Activated CD8-positive, alpha-beta memory T cell treated with anti-CD3 and anti-CD28 coated beads, Interleukin-2, amount 10 ng/mL, durations not matched to agents 7 days and 5 days (primary cell): ENCODE results near the gene APLP2. TPM values are rescaled to one million over a fixed set of nuclear protein-coding genes. Genes with fewer than 3 reads are reported as not detected.

Experiments used
- ATAC-seq: fragments of 150-1000 bp; cut with Tn5 transposase; one replicate; pipeline ENCODE4 v1.10.0; 2021; ENCODE audit warnings: moderate library complexity
- CTCF ChIA-PET: fragments of 350-600 bp; sonication (Branson Sonifier 250); formaldehyde crosslinking; loops from one replicate; lab custom pipeline; 2021; ENCODE audit warnings: antibody characterized with exemption; lab: Charles Lee
- DNase-seq: peaks from one replicate; pipeline ENCODE4 v3.0.0-alpha.2; 2020
- H3K27ac Mint-ChIP-seq: one replicate; pipeline ENCODE4 v1.8.0; 2021; ENCODE audit warnings: mild to moderate bottlenecking, mixed read lengths
- H3K27me3 Mint-ChIP-seq: one replicate; pipeline ENCODE4 v1.8.0; 2021; ENCODE audit warnings: mixed read lengths
- H3K36me3 Mint-ChIP-seq: one replicate; pipeline ENCODE4 v1.8.0; 2021; ENCODE audit warnings: mild to moderate bottlenecking, mixed read lengths
- H3K4me1 Mint-ChIP-seq: one replicate; pipeline ENCODE4 v1.8.0; 2021; ENCODE audit warnings: mixed read lengths
- H3K4me3 Mint-ChIP-seq: one replicate; pipeline ENCODE4 v1.8.0; 2021; ENCODE audit warnings: mild to moderate bottlenecking, moderate library complexity, mixed read lengths
- H3K9me3 Mint-ChIP-seq: one replicate; pipeline ENCODE4 v1.8.0; 2022; ENCODE audit warnings: low read depth, mixed read lengths
- total RNA-seq, 2 experiments: library from RNA; stranded (reverse); gene quantifications; one replicate each; pipeline ENCODE4 v1.2.3, GENCODE V29; 2021

APLP2 gene
- total RNA-seq, 2 experiments from 2014 or later = 21.9 to 33.5 TPM

GRCh38 chr11:130040281-130040940, 29.3 kb upstream of the APLP2 start:
- DNase-seq (no peak), ATAC-seq (no peak)
- CTCF ChIA-PET = no interaction called here
- no peak overlapping the region for H3K4me3 Mint-ChIP-seq
- H3K9me3 Mint-ChIP-seq = no peaks in the 10 kb centered on the region
- no peaks in the 10 kb centered on the region for H3K36me3 Mint-ChIP-seq
- peaks cover 3% of the 10 kb centered on the region for H3K4me1 Mint-ChIP-seq
- peaks cover 20% of the 10 kb centered on the region for H3K27me3 Mint-ChIP-seq
- H3K27ac Mint-ChIP-seq = no peak overlapping the region

GRCh38 chr11:130042093-130042591, 27.6 kb upstream of the APLP2 start:
- Mint-ChIP-seq H3K36me3 (no peaks in the 10 kb centered on the region), H3K9me3 (no peaks in the 10 kb centered on the region), H3K4me3 (no peak overlapping the region), H3K4me1 (peaks cover 3% of the 10 kb centered on the region), H3K27ac (no peak overlapping the region), H3K27me3 (peaks cover 16% of the 10 kb centered on the region)
- no peak for DNase-seq
- CTCF ChIA-PET = interaction anchor here (0.6 kb wide), 2 partner anchors 274 to 757 kb away, joined by 3 to 4 read pairs; no protein-coding TSS in a partner anchor
- ATAC-seq = no peak

GRCh38 chr11:130043575-130043974, 26.1 kb upstream of the APLP2 start:
- DNase-seq = no peak
- Mint-ChIP-seq H3K9me3 (no peaks in the 10 kb centered on the region), H3K36me3 (no peaks in the 10 kb centered on the region), H3K27ac (no peak overlapping the region), H3K4me3 (no peak overlapping the region), H3K4me1 (no peaks in the 10 kb centered on the region), H3K27me3 (peaks cover 8% of the 10 kb centered on the region)
- CTCF ChIA-PET = no interaction called here
- no peak for ATAC-seq

GRCh38 chr11:130047141-130047540, 22.6 kb upstream of the APLP2 start:
- no peaks in the 10 kb centered on the region for H3K9me3 Mint-ChIP-seq

DNA sequence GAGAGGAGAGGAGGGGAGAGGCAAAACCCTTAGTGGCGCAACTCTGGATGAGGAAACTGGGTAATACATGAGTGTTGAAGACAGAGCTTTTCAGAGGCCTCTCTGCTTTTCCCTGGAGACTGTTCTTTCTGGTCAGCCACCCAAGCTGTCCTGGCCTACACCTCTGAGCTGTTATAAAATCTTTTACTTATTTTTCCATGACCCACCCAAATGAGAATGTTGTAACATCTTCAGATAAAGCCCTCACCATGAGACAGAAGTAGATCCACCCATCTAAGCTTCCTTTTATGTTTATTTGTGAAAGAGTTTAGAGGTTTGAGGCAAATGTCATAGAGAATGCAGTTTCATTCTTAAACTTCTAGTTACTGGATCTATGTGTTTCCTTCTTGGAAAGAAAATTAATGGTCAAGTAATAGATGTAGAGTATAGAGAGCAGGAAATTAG, 20.3 kb upstream of the APLP2 start:
- no peak for ATAC-seq
- no peaks in the 10 kb centered on the region for H3K9me3 Mint-ChIP-seq
- CTCF ChIA-PET = interaction anchor here (1.6 kb wide), 1 partner anchor 10 kb away, joined by 3 read pairs; no protein-coding TSS in a partner anchor
- no peaks in the 10 kb centered on the region for H3K4me1 Mint-ChIP-seq
- H3K27me3 Mint-ChIP-seq = peaks cover 17% of the 10 kb centered on the region
- H3K4me3 Mint-ChIP-seq = no peak overlapping the region
- no peak for DNase-seq
- no peaks in the 10 kb centered on the region for H3K36me3 Mint-ChIP-seq
- H3K27ac Mint-ChIP-seq = no peak overlapping the region

More at GRCh38 chr11:130047141-130047540, 22.6 kb upstream of the APLP2 start:
- Mint-ChIP-seq H3K27ac (no peak overlapping the region), H3K4me1 (no peaks in the 10 kb centered on the region), H3K27me3 (peaks cover 15% of the 10 kb centered on the region), H3K4me3 (no peak overlapping the region), H3K36me3 (no peaks in the 10 kb centered on the region)
- ATAC-seq = no peak
- CTCF ChIA-PET = no interaction called here
- DNase-seq = no peak

DNA sequence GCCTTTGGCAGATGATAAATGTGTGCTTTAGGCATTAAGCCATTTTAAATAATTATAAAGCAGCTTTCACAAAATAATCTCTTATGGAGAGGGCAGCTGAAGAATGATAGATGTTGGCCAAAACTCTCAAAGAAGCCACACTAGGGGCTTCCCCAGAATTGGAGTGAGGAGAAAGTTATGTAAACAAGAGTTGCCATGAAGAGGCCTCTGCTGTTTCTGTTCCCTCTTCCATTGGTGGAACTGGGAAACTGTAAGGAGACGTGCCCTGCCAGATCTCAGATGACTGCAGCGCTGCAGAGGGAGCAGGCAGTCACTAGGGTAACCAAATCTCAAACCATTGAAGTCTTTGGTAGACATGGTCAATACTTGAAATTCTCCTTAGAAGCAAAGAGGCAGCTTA, 19.4 kb upstream of the APLP2 start:
- H3K36me3 Mint-ChIP-seq = no peaks in the 10 kb centered on the region
- ATAC-seq (no peak), DNase-seq (no peak)
- CTCF ChIA-PET = interaction anchor here (1.6 kb wide), 1 partner anchor 11 kb away, joined by 3 read pairs; no protein-coding TSS in a partner anchor
- no peak overlapping the region for H3K27ac Mint-ChIP-seq
- peaks cover 21% of the 10 kb centered on the region for H3K27me3 Mint-ChIP-seq
- no peak overlapping the region for H3K4me3 Mint-ChIP-seq
- no peaks in the 10 kb centered on the region for H3K4me1 Mint-ChIP-seq
- no peaks in the 10 kb centered on the region for H3K9me3 Mint-ChIP-seq

DNA sequence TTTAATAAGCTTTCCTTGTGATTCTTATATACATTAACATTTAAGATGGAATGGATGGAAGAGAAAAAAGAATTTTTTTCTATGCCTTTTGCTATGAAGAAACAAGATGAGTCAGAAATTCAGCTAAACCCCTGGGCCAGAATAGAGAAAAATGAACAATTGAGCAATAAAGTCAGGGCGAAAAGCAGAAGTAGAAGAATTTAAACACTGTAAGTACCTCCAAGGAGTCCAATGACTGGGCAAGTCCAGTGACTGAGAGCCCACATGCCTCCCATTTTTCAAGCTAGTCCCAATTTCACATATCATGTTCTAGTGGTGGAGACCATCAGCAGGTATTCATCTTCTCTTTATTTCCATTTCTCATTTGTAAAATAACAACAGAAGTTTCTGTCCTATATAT, 18.6 kb upstream of the APLP2 start:
- H3K27me3 Mint-ChIP-seq = peaks cover 25% of the 10 kb centered on the region
- no peaks in the 10 kb centered on the region for H3K4me1 Mint-ChIP-seq
- H3K36me3 Mint-ChIP-seq = no peaks in the 10 kb centered on the region
- no peak for DNase-seq
- CTCF ChIA-PET = no interaction called here
- no peak for ATAC-seq
- H3K9me3 Mint-ChIP-seq = no peaks in the 10 kb centered on the region
- no peak overlapping the region for H3K4me3 Mint-ChIP-seq
- no peak overlapping the region for H3K27ac Mint-ChIP-seq

- DNase-seq (no peak), ATAC-seq (no peak)
- Mint-ChIP-seq H3K4me1 (no peaks in the 10 kb centered on the region), H3K27ac (no peak overlapping the region), H3K9me3 (no peaks in the 10 kb centered on the region), H3K27me3 (peaks cover 27% of the 10 kb centered on the region), H3K36me3 (no peaks in the 10 kb centered on the region), H3K4me3 (no peak overlapping the region)
- CTCF ChIA-PET = no interaction called here
Observed at GRCh38 chr11:130052567-130052966, 17.1 kb upstream of the APLP2 start.

- Mint-ChIP-seq H3K4me1 (no peaks in the 10 kb centered on the region), H3K36me3 (no peaks in the 10 kb centered on the region), H3K27ac (no peak overlapping the region), H3K27me3 (peaks cover 34% of the 10 kb centered on the region), H3K9me3 (no peaks in the 10 kb centered on the region), H3K4me3 (no peak overlapping the region)
- no peak for ATAC-seq
- CTCF ChIA-PET = no interaction called here
- no peak for DNase-seq
Observed at GRCh38 chr11:130054966-130055365, 14.7 kb upstream of the APLP2 start.

DNA sequence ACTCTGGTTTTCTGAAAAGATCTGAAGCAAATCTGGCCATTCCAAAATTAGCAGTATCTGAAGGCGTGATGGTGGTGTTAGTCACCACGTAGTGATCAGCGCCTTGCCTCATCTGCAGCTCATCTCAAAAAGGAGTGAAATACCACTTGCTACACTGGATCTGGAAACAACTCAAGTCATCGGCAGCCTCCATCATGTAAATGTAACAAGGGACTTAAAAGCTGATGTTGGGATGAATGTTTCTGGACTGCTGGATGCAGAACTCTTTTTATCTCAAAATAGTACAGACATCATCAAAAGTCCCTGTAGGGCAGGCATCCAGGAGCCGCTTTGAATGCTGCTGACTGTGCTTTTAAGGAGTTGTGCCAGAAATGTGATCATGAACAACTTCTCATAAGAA, 14.1 kb upstream of the APLP2 start:
- no peak overlapping the region for H3K27ac Mint-ChIP-seq
- ATAC-seq = no peak
- no peak overlapping the region for H3K4me3 Mint-ChIP-seq
- H3K4me1 Mint-ChIP-seq = no peaks in the 10 kb centered on the region
- DNase-seq = no peak
- CTCF ChIA-PET = no interaction called here
- no peaks in the 10 kb centered on the region for H3K36me3 Mint-ChIP-seq
- no peaks in the 10 kb centered on the region for H3K9me3 Mint-ChIP-seq
- peaks cover 36% of the 10 kb centered on the region for H3K27me3 Mint-ChIP-seq

GRCh38 chr11:130061017-130061416, 8.7 kb upstream of the APLP2 start:
- Mint-ChIP-seq H3K9me3 (no peaks in the 10 kb centered on the region), H3K4me1 (no peaks in the 10 kb centered on the region), H3K4me3 (no peak overlapping the region), H3K27me3 (peaks cover 39% of the 10 kb centered on the region), H3K27ac (no peak overlapping the region), H3K36me3 (no peaks in the 10 kb centered on the region)
- no peak for ATAC-seq
- no peak for DNase-seq
- CTCF ChIA-PET = no interaction called here

DNA sequence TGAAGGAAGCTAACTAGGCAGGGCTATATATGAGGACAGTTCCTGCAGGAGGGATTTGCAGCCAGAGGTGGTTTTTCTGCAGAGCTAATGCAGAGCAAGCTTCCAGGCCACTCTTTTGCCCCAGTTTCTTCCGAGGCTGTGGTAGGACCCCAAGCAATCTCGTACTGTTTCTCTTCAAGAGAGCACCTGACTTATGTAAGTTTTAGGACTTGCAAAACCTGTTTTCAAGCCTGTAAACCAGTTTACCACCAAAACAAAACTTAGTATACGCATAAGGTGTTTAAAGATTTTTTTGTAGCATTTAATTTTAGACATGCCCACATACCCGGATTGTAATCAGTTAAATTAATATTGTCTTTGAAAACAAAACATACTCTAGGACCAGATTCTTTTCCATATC, 7.7 kb upstream of the APLP2 start:
- CTCF ChIA-PET = no interaction called here
- no peaks in the 10 kb centered on the region for H3K36me3 Mint-ChIP-seq

DNA sequence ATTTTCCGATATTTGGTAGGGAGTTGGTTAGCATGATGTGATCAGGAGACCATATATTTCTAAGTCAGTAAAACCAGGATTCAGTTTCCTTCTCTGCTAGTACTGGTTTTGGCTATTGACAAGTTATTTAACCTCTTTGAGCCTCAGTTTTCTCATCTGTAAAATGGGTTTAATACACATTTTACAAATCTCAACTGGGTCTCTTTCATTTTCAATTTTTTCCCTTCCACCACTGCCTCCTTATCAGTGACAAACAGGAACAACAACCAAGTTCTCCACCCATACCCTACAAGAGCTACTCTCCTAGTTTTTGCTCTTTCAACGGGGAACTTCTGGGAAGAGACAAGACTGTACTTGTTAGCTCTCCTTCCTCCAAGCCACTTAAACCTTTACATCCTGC, 6.2 kb upstream of the APLP2 start:
- CTCF ChIA-PET = no interaction called here
- Mint-ChIP-seq H3K4me1 (peaks cover 2% of the 10 kb centered on the region), H3K36me3 (no peaks in the 10 kb centered on the region), H3K27me3 (peaks cover 40% of the 10 kb centered on the region), H3K9me3 (no peaks in the 10 kb centered on the region), H3K4me3 (no peak overlapping the region), H3K27ac (no peak overlapping the region)
- ATAC-seq (no peak), DNase-seq (no peak)

More for the DNA sequence above, 7.7 kb upstream of the APLP2 start:
- ATAC-seq = no peak
- no peak for DNase-seq
- Mint-ChIP-seq H3K9me3 (no peaks in the 10 kb centered on the region), H3K27me3 (peaks cover 39% of the 10 kb centered on the region), H3K27ac (no peak overlapping the region), H3K4me1 (no peaks in the 10 kb centered on the region), H3K4me3 (no peak overlapping the region)

DNA sequence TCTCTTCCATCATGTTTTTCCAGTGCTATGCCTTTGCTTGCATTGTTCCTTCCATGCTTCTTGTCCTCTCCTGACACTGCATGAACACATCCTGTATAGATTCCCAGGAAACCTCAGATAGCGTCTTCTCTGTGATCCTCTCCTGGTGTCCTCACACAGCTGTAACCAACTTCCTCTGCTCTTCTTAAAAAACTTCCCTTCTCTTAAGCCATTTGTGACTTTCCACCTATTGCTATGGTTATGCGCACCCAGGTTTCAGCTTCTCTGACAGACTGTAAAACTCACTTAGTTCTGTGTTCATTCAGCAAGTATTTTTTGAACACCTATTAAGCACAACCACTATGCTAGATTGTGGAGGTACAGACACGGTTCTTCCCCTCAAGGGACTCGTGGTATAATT, 5.1 kb upstream of the APLP2 start:
- H3K4me1 Mint-ChIP-seq = peaks cover 8% of the 10 kb centered on the region
- CTCF ChIA-PET = no interaction called here
- peaks cover 39% of the 10 kb centered on the region for H3K27me3 Mint-ChIP-seq
- no peaks in the 10 kb centered on the region for H3K36me3 Mint-ChIP-seq
- no peak overlapping the region for H3K27ac Mint-ChIP-seq
- DNase-seq = no peak
- no peak for ATAC-seq
- H3K4me3 Mint-ChIP-seq = no peak overlapping the region
- no peaks in the 10 kb centered on the region for H3K9me3 Mint-ChIP-seq
